Glutamatergic neuron (in vitro differentiated cells): ENCODE results near the gene ABLIM3. TPM values are rescaled to one million over a fixed set of nuclear protein-coding genes. Genes with fewer than 3 reads are reported as not detected.

ENCODE experiments used
- total RNA-seq: library from RNA; stranded (reverse); fragmentation: NEBNext Ultra II Directional; extraction: Animal tissue kit (Norgen Biotek cat#: 25700); gene quantifications from one replicate; pipeline ENCODE4 v1.2.1, GENCODE V29; 2021; ENCODE audit not compliant: unreplicated experiment

ABLIM3 gene
- total RNA-seq, 1 donor from 2014 or later = 19.0 TPM

Other genes starting within 250 kb of the ABLIM3 start
- gene SH3TC2, start 78.4 kb upstream of the ABLIM3 start, total RNA-seq = 0.25 TPM
- 0.25 TPM for gene AFAP1L1, start 130.4 kb downstream of the ABLIM3 start, total RNA-seq
- 34.7 TPM for gene GRPEL2, start 204.0 kb downstream of the ABLIM3 start, total RNA-seq
- 25.4 TPM for gene PCYOX1L, start 216.6 kb downstream of the ABLIM3 start, total RNA-seq
- gene IL17B, start 237.8 kb downstream of the ABLIM3 start, total RNA-seq = 0.88 TPM